GM08714 (cell line): ENCODE results near the gene MSI2.

Source experiments
- H3K4me3 ChIP-seq: fragments of 200-500 bp; sonication (Bioruptor generic); 2 replicates; pipeline ENCODE4 v1.5.1; 2014; ENCODE audit warnings: mild to moderate bottlenecking, low read length, inconsistent platforms
- ZNF274 ChIP-seq: IDR thresholded peaks from 2 replicates; pipeline ENCODE4 v1.6.1; 2012; ENCODE audit warnings: mild to moderate bottlenecking, low read depth, low read length

Gene MSI2

DNA sequence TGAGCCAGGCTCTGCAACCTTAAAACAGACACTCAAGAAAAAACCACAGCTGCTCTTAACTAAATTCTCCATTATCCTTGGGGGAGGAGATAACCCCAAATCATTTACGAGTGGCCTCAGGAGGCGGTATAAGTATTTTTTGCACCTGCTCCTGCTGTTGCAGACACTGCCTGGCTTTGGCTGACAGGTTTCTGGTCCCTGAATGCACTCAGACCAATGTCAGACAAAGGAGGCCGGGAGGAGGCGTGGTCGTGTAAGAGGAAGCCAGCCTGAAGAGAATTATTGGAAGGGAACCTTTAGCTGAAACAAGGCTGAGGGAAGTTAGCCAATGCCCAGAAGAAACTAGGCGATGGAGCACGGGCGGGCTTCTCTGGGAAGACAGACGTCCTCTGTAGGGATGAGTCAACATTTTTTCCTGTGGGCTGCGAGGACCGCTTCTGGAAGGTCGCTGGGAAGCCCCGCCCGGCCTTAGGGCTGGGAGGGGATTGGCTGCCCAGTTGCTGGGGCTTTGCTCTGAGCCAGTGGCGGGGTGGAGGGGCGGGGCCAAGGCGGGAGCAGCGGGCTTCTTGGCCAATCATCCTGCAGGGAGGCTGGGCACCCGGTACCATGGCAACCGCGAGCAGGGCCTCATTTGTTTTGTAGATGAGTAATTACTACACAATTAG is 406.5 kb downstream of the MSI2 start:
- TF ChIP-seq ZNF274, result no peak
- no peak overlapping the region for H3K4me3 ChIP-seq

DNA sequence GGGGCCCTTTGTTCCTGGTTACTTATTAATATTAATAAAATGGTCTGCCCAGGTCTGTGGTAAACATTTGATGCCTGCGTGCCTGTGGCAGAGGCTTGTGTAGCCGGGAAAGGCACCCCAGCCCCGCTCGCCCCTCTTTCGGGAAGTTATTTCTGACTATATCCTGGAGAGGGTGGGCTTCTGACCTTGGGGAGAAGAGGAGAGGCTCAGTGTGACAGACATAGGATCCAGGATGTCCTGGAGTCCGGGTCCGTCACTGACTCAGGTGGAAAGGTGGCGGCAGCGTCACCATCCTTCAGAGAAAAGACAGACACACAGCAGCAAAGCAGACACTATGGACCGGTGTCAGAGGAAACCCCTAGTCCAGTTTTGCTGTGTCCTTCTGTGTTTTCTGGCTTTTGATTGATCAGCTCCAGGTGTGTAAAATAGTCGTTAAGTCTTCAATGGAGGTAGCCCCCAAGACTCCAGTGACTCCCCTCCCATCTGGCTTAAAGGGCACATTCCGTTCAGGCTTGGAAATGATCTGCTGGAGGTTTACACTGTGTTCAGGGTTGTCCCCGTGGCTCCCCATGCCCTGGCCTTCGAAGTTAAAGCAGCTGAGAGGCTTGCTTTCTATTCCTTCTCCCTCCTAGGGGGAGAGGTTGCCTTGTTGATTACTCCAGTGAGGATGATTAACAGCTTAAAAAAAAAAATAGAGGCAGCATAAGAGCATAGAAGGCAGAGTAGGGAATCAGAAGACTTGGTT is 407.2 kb downstream of the MSI2 start:
- H3K4me3 ChIP-seq, result no peak overlapping the region

DNA sequence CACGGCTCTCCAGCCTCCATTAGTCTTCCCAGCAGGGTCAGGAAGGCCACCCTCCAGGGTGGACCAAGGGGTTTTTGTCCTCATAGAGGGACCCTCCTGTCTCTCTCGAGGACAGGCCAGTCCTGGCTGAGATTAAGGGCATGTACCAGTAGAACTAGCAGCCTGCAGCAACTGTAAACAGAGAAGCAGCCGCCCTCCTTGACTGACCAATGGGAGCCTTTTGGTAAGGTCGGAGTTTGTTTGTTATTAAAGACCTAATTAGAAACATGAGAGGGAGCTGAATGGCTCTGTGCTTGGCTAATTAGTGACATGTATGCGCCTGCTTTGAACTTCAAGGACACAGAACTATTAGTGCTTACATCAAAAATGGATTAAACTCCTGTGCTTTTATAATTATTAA is 408.8 kb downstream of the MSI2 start:
- H3K4me3 ChIP-seq, result no peak overlapping the region
- no peak for TF ChIP-seq ZNF274

More for the DNA sequence above, 407.2 kb downstream of the MSI2 start:
- TF ChIP-seq ZNF274, result no peak

DNA sequence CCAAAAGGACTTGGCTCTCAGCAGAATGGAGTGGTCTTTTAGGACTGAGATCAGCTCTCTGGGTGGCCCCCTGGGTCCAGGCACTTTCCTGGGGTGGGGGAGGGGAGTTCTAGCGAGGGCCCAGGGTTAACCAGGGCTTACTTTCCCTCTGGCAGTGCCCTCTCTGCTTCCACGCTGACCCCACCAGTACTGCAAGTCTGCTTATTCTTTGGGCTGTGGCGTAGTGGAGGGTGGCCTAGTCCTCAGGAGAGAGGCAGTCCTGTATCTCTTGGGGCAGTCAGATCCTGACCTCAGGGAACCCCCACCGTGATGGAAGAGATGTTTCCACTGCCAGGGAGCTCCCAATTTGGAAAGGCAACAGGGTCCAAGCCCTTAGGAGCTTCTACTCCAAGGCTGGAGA is 409.4 kb downstream of the MSI2 start:
- no peak overlapping the region for H3K4me3 ChIP-seq
- no peak for TF ChIP-seq ZNF274

DNA sequence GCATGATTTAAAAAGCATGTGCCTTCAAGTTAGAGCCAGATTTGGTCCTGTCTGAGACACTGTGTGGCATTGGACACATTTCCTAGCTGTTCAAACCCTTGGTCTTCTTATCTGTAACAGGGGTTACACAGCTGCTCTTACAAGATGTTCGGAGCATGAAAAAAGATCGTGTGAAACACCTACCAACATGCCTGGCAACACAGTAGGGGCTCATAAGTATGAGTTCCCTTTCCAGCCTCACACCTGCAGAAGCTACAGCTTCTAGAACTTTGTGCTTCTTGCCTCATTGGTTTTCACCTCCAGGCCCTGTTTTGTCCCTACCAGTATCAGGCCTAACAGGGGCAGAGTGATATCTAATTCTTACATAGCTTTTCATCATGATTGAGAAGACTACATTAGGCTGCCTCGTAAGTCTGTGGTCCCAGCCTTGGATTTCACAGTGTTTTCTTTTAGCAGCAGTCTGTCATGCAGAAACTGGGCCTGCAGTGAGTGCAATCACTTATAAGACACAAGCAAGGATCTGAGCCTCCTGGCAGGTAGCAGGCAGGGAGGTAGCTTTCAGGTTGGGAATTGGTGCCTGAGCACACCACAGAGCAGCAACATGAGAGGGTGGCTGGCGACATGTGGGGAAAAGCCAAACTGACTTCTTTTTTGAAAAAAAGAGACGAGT is 410.0 kb downstream of the MSI2 start:
- TF ChIP-seq ZNF274, result no peak
- no peak overlapping the region for H3K4me3 ChIP-seq

DNA sequence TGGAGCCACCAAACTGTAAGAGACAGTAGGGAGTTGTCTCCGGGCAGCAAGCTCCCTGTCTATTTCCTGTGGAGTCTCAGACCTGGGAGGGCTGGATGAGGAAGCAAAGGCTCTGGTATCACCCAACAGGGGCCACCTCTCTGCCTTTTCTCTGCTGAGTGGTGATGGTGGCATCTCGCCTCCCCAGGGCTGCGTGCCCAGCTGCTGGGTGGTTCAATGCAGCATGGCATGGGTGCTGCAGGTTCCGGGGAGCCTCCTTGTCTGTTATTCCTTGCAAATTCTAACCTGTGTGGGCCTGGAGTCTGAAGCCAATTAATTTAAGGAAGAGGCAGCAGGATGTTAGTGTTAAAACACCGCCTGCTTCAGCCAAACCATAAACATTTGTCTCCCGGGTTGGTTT is 410.6 kb downstream of the MSI2 start:
- TF ChIP-seq ZNF274, result no peak

DNA sequence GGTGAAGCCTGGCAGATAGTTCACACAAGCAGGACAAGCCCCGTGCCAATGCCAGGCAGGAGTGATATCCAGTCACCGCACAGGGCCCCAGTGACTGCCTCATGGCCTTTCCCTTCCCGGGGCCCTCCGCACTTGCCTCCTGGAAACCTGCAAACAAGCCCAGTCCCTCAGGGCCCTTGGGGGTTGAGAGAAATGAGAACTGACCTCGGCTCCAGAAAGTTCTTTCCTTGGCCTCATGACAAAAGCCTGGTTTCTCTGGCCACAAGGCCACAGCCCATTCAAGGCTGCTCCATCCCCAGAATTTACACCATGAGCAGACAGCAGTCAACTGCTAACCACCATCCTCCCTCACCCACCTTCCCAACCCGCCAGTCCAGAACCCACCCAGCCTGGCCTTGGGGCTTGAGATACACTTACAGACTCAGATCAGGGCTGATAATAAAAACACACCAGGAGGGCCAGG is 411.2 kb downstream of the MSI2 start:
- TF ChIP-seq ZNF274, result no peak

More for the DNA sequence above, 410.6 kb downstream of the MSI2 start:
- H3K4me3 ChIP-seq, result no peak overlapping the region

DNA sequence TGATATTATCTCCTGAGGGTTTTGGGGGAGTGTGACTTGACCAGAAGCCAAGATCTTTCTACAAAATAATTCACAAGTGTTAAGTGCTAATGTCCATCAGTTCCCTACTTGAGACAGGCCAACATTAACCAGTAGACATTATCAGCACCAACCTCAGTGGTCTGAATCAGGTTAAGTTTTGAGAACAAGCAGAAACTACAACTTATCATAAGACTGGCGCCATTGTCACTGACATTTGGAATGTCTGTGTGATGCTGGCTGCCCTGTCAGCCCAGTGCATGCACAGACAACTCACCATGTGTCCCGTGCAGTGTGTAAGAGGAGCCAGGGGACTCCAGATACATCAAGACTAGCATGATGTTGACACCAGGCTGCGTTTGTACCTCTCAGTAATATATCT is 412.0 kb downstream of the MSI2 start:
- TF ChIP-seq ZNF274, result no peak
- H3K4me3 ChIP-seq, result no peak overlapping the region

More for the DNA sequence above, 411.2 kb downstream of the MSI2 start:
- no peak overlapping the region for H3K4me3 ChIP-seq

DNA sequence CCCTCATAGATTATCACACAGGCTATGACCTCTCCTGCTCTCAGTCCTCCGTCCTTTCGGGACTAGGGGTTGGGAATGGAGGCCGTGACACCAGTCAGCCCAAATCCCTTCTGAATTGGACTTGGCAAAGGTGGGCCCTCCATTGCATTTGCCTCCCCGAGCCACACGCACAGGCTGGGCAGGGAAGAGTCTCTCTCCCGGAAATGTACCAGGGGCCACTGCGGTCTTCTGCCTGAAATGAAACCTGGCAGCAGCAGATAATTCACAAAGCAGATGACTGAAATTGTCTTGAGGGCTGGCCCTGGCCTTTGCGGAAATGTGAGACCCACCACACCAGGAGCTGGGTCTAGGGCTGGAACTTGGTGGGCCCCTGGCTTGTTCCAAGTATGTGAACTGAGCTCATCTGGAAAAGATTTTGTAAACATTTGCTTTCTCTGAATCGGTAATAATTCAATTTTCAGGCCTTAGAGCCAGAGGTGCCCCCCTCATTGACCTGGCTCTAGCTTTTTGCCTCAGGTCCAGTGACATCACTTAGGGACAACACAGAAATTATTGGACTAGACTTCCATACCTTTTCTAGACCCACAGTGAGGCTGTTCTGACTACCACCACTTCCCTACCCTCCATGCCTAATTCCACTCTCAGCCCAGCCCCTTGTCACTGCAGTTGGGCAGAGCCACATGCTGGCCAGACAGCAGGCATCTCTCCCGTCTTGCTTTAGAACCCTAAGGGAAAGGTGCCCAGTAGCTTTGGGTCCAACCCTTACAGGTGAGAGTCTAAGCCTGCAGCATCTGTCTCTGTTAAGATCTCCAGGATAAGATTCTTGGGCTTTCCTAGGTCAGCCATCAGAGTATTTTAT is 413.6 kb downstream of the MSI2 start:
- no peak for TF ChIP-seq ZNF274
- no peak overlapping the region for H3K4me3 ChIP-seq

DNA sequence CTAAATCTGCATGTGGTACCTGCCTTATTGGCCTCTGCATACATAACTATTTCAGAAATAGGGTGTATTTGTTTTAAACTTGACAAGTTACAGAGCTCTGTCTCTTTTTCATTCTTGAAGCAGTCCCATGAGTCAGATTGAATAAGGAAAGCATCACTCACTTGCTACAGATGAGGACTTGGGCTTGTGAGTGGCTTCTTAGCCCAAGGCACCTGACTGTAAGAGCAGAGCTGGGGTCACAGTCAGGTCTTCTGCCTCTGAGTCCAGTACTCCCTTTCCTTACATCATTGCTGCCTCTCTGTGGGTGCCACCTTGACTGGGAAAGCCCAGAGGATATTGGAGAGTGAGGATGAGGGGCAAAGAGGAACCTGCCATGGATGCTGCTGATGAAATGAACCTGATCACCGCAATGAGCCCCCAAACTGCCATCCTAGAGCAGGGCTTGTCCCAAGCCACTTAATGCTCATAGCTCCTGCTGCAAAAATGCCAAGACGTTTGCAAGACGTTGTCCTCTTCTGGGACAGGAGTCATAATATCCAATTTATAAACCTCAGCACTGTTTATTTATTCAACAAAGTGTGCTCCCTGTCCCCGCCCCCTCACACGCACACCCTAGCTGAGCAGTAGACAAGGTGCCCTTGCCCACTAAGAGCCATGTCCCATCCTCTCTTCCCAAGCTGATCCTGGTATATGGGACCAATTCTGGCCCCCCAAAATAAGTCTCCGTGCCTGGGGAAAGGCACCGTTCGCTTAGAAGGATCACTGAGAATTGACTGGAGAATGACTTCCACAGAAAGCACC is 414.6 kb downstream of the MSI2 start:
- no peak for TF ChIP-seq ZNF274
- H3K4me3 ChIP-seq, result no peak overlapping the region

DNA sequence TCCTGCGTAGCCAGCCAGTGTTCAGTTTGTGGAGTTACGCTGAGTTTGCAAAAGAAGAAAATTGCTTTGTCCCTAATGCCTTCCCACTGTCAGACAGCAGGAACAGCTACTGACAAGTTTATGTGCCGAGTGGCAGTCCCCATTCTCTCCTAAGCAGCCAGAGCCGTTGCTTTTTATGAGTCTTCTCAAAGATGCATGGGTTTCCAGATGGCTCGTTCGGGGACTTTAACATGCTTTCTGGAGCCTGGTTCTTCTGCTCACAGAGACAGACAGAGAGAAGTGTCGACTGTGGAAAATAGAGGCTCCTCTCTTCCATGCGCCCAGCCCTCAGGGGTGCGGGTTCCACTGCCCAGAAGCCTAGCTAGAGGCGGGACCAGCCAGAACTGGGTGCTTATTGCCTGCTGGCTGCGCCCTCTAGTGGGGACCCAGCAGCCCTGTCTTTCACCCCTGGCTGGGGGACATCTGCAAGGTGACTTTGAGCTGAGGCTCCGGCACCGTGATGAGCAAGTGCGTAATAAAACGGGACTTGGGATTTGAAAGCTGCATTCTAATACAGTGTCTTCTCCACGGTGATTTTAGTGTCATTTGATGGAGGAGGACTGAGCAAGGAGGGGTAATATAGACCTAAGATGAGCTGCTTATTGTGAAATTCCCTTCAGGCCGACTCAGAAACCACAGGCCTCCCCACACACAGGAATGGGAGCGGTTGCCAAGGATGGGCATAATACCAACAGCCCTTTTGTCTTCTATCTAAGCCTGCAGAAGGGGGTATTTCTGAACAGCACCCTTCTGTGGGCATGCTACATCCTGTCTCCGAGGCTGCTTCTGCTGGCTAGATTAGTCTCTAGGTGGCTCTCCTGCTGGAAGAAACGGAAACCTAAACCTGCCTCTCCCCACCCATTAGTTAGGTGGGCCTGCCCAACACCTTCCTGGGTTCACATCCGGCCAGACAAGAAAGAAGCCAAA is 415.6 kb downstream of the MSI2 start:
- H3K4me3 ChIP-seq, result no peak overlapping the region
- no peak for TF ChIP-seq ZNF274

DNA sequence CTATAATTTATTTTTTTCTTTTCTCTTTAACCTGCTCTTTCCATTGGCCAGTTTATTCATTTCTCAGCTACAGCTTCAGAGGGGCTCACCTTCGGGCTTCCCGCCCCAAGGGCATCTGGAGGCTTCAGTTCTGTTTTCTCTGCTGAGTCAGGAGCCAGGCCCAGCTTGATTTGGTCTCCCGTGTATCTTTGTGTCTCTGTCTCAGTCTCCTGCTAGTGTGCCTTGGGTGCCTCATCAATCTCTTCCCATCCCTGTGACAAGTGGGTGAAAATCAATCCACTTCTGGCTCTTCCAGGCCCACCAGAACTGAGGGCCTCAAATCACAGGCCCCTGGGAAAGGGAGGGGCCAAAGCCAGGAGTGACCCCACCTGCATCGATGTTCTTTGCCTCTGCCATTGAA is 416.6 kb downstream of the MSI2 start:
- no peak overlapping the region for H3K4me3 ChIP-seq
- TF ChIP-seq ZNF274, result no peak
